ENCODE measurements around the gene TMEM248.

The TMEM248 gene

DNA sequence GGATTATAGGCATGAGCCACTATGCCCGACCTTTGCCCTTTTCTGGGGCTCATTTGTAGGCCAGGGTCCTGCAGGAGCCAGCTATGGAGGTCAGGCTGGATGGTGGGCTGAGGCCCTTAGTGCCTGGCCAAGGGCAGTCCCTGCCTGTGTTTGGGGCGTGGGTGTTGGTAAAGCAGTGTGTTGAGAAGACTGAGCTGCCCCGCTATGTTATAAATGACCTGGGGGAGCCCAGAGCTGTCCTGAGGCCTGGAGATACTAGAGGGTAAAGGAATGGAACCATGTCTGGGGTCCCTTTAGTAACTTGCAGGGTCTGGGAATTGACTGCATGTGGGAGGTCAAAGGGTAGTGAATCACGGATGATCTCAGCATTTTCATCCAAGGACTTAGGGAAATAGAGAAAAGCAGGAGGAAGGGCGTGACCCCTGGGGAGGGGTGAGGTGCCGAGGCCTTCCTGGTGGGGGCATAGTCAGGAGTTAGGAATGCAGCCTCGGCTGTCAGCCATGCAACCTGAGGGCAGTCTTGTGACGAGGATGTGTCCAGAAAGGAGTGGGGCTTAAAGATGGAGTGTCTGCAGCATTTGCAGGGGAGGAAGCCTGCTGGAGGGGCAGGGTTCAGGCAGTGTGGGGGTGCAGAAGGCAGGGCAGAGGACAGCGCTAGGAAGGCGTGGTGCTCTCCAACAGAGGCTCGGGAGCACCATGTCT is 31.5 kb downstream of the TMEM248 start:
- no peak overlapping the region for H3K4me3 ChIP-seq (ENCODE audit: low read depth, low read length)
- TF ChIP-seq, protein P1, sequence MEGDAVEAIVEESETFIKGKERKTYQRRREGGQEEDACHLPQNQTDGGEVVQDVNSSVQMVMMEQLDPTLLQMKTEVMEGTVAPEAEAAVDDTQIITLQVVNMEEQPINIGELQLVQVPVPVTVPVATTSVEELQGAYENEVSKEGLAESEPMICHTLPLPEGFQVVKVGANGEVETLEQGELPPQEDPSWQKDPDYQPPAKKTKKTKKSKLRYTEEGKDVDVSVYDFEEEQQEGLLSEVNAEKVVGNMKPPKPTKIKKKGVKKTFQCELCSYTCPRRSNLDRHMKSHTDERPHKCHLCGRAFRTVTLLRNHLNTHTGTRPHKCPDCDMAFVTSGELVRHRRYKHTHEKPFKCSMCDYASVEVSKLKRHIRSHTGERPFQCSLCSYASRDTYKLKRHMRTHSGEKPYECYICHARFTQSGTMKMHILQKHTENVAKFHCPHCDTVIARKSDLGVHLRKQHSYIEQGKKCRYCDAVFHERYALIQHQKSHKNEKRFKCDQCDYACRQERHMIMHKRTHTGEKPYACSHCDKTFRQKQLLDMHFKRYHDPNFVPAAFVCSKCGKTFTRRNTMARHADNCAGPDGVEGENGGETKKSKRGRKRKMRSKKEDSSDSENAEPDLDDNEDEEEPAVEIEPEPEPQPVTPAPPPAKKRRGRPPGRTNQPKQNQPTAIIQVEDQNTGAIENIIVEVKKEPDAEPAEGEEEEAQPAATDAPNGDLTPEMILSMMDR (IDR thresholded peaks at IDR 0.05; ENCODE audit: borderline replicate concordance, insufficient read depth, low read depth, low read length), result no peak

DNA sequence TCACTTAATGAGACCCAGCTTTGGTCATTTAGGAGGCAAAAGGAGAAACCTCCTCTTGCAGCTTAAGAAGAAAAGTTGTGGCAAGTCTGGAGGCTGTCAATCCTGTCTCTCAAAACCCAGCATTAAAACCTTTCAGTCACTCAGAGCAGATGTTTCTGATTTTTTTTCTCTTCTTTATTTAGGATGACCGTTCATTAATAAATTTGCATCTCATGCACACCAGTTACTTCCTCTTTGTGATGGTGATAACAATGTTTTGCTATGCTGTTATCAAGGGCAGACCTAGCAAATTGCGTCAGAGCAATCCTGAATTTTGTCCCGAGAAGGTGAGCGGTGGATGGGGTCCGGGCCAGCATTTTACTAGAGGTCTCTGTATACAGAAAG is 32.0 kb downstream of the TMEM248 start:
- H3K4me3 ChIP-seq (ENCODE audit: low read depth, low read length), result no peak overlapping the region
- TF ChIP-seq, protein P1 (IDR thresholded peaks at IDR 0.05; ENCODE audit: borderline replicate concordance, insufficient read depth, low read depth, low read length), result no peak

DNA sequence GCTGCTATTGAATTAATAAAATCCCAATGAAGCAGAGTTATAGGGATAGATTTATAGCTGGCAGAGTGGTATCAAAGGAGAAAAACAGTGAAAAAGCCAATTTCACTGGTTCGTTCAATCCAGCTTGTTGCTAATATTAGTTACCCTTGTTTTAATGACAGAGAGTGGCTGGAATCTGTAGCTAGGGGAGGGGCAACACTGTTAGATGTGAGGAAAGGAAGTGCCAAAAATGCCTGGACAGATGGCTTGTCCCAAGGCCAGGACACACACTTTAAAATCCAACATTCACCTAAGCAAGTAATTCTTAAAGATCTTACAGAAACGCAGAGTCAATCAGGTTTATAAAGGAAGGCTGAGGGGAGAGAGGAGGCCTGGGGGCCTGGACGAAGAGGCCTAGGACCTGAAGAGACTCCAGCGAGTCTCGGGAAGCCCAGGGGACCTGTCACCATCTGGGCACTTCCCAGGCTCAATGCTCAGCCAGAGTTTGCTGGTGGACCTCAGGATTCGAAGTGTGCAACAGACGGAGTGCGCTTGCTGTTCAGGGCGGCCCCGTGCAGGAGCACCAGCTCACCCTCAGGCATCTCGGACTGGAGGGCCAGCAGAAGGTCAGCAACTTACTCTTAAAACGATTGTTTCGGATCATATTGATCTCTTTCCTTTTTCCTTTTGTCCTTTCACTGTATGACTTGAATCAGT is 36.7 kb downstream of the TMEM248 start:
- TF ChIP-seq, protein P1 (IDR thresholded peaks at IDR 0.05; ENCODE audit: borderline replicate concordance, insufficient read depth, low read depth, low read length), result no peak
- H3K4me3 ChIP-seq (ENCODE audit: low read depth, low read length), result no peak overlapping the region

DNA sequence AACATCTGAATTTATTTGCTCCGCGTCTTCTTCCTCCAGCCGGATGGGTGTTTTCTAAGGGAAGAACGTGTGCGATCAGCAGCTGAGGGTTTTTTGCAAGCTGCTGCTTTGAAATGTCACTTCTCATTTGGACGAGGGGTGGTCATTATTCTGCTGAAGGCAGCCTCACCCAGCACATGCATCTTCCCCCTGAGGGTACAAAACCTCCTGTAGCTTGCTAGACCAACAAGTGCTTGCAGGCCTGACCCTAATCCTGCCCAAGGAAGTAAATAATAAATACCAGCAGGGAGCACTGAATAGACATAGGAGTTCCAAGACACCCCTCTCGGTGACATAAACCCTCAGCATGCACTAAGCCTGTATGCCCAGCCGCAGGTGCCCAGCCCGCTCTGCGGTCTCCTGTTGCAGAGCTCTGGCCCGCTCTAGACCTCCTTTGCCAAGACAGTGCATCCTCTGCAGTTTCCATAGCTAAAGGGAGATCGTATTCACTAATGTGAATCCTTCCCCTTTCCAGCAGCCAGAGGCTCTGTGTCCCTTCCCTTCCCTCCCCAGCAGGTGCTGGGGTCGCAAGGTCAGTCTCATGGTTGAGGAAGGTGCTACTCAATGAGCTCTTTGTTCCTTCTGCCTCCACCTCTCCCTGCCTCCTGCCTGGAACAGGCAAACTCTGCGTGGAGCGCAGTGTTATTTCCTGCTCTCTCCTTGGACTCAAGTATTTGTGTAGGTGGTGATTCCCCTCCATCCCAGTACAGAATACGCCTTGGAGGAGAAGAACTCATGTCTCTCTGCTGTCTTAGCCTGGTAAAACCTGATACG is 37.7 kb downstream of the TMEM248 start:
- TF ChIP-seq, protein P1 (IDR thresholded peaks at IDR 0.05; ENCODE audit: borderline replicate concordance, insufficient read depth, low read depth, low read length), result no peak
- H3K4me3 ChIP-seq (ENCODE audit: low read depth, low read length), result no peak overlapping the region

DNA sequence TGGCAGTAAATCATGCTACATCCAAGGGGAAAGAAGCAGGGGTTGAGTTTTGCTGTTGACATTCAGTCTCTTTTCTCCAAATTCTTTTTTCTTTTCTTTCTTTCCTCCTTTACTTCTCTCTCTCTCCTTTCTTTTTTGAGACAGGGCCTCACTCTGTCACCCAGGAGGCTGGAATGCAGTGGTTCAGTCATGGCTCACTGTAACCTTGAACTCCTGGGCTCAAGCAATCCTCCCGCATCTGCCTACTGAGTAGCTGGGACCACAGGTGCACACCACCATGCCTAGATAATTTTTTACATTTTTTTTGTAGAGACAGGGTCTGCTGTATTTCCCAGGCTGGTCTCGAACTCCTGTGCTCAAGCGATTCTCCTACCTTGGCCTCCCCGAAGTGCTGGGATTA is 39.2 kb downstream of the TMEM248 start:
- H3K4me3 ChIP-seq (ENCODE audit: low read depth, low read length), result no peak overlapping the region
- TF ChIP-seq, protein P1 (IDR thresholded peaks at IDR 0.05; ENCODE audit: borderline replicate concordance, insufficient read depth, low read depth, low read length), result no peak

DNA sequence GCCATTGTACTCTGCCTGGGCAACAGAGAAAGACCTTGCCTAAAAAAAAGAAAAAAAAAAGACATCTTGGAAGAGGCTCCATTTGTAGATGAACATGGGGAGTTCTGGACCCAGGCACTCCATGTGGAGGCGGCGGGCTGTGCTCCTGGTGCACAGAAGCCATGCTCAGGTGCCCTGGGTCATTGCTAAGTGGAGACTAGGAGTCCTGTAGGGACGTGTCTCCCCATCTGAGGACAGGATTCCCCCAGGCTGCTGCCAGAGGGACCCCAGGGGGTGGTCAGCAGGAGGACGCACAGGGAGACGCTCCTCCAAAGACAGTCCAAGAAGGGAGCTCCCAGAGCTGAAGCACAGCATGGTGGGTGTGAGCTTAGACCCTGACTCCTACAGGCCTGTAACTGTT is 40.1 kb downstream of the TMEM248 start:
- TF ChIP-seq, protein P1 (IDR thresholded peaks at IDR 0.05; ENCODE audit: borderline replicate concordance, insufficient read depth, low read depth, low read length), result no peak
- no peak overlapping the region for H3K4me3 ChIP-seq (ENCODE audit: low read depth, low read length)

Data from GM12875 (cell line).